22Rv1 (cell line): ENCODE data around the gene LYPLA2.

Experiments used
- ZFX ChIP-seq: fragments of 450-650 bp; IDR thresholded peaks from 2 replicates; pipeline ENCODE4 v1.6.1; 2017; ENCODE audit warnings: antibody characterized with exemption, borderline replicate concordance
- TF ChIP-seq, protein P1 (sequence below): fragments of 450-650 bp; IDR thresholded peaks from 2 replicates; pipeline ENCODE4 v1.5.1; 2017; ENCODE audit warnings: mild to moderate bottlenecking

DNA sequence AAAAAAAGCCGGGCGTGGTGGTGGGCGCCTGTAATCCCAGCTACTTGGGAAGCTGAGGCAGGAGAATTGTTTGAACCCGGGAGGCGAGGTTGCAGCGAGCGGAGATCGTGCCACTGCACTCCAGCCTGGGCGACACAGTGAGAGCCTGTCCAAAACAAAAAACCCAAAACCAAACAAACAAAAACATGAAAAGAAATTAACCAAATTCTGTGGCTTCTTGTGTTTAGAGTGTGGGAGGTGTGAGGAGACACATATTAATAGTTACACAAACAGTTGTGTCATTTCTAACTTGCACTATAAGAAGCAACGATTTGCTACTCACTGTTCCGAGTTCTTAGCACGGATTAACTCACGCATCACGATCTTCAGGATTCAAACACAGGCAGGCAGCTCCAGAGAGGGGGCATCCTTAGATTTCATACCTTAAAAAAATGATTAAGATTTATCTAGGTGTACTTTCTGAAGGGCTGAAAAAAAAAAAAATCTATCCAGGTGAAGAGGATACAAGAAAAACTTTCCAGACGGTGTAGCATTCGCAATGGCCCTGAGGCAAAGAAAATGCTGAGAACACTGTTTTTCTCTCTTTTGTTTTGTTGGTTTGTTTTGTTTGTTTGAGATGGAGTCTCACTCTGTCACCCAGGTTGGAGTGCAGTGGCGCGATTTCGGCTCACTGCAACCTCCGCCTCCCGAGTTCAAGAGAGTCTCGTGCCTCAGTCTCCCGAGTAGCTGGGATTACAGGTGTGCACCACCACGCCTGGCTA is 35.0 kb downstream of the LYPLA2 start:
- TF ChIP-seq, protein P1, sequence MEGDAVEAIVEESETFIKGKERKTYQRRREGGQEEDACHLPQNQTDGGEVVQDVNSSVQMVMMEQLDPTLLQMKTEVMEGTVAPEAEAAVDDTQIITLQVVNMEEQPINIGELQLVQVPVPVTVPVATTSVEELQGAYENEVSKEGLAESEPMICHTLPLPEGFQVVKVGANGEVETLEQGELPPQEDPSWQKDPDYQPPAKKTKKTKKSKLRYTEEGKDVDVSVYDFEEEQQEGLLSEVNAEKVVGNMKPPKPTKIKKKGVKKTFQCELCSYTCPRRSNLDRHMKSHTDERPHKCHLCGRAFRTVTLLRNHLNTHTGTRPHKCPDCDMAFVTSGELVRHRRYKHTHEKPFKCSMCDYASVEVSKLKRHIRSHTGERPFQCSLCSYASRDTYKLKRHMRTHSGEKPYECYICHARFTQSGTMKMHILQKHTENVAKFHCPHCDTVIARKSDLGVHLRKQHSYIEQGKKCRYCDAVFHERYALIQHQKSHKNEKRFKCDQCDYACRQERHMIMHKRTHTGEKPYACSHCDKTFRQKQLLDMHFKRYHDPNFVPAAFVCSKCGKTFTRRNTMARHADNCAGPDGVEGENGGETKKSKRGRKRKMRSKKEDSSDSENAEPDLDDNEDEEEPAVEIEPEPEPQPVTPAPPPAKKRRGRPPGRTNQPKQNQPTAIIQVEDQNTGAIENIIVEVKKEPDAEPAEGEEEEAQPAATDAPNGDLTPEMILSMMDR, result no peak
- no peak for TF ChIP-seq ZFX
